Mesodermal cell (in vitro differentiated cells): ENCODE data around the gene RELB.

Experiments used
- H3K27ac ChIP-seq: 2 replicates; pipeline ENCODE4 v1.7.0; 2013; ENCODE audit warnings: mild to moderate bottlenecking, low read depth, low read length, moderate library complexity; ENCODE audit not compliant: severe bottlenecking
- H3K36me3 ChIP-seq: 2 replicates; pipeline ENCODE4 v1.7.1; 2013; ENCODE audit warnings: mild to moderate bottlenecking, low read length, moderate library complexity; ENCODE audit not compliant: control insufficient read depth, insufficient read depth
- H3K4me1 ChIP-seq: one replicate; pipeline ENCODE4 v1.7.1; 2013; ENCODE audit warnings: mild to moderate bottlenecking, low read length; ENCODE audit not compliant: insufficient read depth, control insufficient read depth, poor library complexity, severe bottlenecking
- H3K4me3 ChIP-seq: 2 replicates; pipeline ENCODE4 v1.7.0; 2013; ENCODE audit warnings: low read length, control low read depth, mild to moderate bottlenecking; ENCODE audit not compliant: insufficient read depth, poor library complexity, severe bottlenecking; ENCODE audit errors: extremely low read depth
- H3K9me3 ChIP-seq: 2 replicates; pipeline ENCODE4 v1.7.1; 2013; ENCODE audit warnings: mild to moderate bottlenecking, low read length, moderate library complexity; ENCODE audit not compliant: control insufficient read depth
- WGBS, 2 experiments: methylation state at CpG; one replicate each; pipeline ENCODE4 v1.1.5; 2013; ENCODE audit warnings: missing lambda C conversion rate in 2 of 2; ENCODE audit not compliant: insufficient coverage in 2 of 2; 5-methylcytosine and 5-hydroxymethylcytosine counted together

RELB gene

DNA sequence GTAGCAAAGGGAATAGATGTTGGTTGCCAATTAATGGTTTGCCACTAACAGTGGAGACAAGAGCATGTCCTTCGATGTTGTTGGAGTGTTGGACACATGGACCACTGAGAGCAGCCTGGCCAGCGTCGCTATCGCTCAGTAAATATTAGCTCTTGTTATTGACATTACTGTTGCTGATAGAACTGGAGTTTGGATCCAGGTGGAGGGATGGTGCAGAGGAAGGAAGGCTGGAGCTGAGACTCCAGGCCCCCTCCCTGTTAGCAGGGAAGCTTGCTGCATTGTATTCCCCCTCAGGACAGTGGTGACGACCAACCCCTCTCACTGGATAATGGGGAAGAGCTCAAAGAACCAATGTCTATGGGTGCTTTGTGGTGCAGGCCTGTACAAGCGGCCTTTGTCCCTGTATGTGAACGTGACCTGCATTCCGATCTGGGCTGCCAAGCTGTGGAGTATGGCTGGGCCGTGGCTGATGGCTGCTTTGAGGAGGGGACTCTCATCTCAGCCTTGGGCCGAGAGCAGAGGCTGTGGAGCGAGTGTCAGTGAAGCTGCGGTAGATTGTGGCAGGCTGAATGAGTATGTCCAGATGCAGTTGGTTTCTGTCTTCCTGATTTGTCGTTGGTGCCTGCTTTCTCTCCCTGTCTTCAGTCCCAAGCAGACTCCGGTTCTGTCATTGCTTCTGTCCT lies 44.5 kb downstream of the RELB start:
- Histone ChIP-seq H3K27ac (peak overlapping the region; percentile 29), H3K4me3 (no peak overlapping the region), H3K9me3 (no peaks in the 10 kb centered on the region), H3K4me1 (no peaks in the 10 kb centered on the region), H3K36me3 (peaks cover 79% of the 10 kb centered on the region)
- WGBS, 2 experiments, result 95% methylated on average over 9 to 14 of the region's 14 CpGs

DNA sequence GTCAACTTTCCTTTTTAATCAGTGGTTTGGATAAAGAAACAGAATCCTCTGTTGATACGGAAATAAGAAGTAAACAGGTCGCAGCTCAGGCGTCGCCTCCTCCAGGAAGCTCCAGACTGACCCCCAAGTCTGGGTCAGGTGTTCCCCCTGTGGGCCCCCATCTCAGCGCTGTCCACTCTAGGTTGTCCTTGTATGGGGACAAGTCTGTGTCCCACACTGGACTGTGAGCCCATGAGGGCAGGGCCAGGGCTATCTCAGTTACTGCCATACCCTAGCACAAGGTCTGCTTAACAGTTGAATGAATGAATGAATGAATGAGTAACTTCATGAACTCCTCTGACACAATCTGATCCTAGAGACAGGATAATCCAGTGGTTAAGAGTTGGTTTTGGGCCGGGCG lies 45.1 kb downstream of the RELB start:
- Histone ChIP-seq H3K4me1 (no peaks in the 10 kb centered on the region), H3K36me3 (peaks cover 75% of the 10 kb centered on the region), H3K4me3 (no peak overlapping the region), H3K27ac (no peak overlapping the region), H3K9me3 (no peaks in the 10 kb centered on the region)
- 98 to 99% methylated on average over 6 to 7 of the region's 7 CpGs for WGBS, 2 experiments

DNA sequence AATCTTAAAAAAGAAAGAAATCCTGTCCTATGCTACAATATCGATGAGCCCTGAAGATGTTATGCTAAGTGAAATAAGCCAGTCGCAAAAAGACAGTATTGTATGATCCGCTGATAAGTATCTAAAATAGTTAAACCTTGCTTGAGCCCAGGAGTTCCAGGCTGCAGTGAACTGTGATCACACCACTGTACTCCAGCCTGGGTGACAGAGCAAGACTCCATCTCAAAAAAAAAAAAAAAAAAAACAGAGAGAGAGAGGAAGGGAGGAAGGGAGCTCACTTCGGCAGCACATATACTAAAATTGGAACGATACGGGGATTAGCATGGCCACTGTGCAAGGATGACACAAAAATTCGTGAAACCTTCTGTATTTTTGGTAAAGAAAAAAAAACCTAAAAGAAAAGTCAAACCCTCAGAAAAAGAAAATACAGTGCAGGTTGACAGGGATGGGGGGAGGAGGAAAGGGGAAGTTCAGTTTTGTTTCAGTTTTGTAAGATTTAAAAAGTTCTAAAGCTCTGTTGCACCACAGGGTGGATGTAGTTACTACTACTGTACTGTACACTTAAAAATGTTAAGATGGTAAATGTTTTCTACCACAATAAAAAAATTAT lies 46.0 kb downstream of the RELB start:
- Histone ChIP-seq H3K36me3 (peaks cover 70% of the 10 kb centered on the region), H3K4me3 (no peak overlapping the region), H3K27ac (no peak overlapping the region), H3K9me3 (no peaks in the 10 kb centered on the region), H3K4me1 (no peaks in the 10 kb centered on the region)
- 82 to 89% methylated on average over 3 to 4 of the region's 7 CpGs for WGBS, 2 experiments

DNA sequence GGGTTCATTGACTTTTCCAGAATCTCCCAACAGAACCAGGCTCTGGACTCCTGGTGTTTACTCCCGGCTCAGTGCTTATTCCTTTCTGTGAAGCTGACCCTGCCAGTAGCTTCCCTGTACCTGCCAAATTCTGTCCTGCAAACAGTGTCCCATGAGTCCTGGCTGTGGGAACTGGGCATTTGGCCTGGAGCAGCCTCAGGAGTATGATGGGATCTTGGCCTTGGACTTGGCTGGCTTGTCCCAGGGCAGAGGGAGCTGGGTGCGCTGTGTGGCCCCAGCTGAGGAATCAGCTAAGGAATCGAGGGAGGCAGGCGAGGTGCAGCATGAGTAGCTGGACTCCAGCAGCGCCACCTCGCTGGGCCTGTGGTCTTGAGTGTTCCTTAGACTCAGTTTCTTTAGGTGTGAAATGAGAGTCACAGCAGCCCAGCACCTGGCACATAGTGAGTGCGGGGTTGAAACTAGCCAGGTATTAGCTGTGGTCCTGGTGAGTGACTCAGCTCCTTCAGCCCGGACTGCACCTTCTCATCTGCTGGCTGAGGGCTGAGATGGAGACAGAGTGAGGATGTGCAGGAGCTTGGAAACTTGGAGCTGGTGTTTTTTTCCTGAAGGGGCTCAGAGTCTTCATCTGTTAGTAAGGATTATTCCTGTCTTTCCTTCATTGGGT lies 47.9 kb downstream of the RELB start:
- 97 to 98% methylated on average over 7 to 8 of the region's 8 CpGs for WGBS, 2 experiments

DNA sequence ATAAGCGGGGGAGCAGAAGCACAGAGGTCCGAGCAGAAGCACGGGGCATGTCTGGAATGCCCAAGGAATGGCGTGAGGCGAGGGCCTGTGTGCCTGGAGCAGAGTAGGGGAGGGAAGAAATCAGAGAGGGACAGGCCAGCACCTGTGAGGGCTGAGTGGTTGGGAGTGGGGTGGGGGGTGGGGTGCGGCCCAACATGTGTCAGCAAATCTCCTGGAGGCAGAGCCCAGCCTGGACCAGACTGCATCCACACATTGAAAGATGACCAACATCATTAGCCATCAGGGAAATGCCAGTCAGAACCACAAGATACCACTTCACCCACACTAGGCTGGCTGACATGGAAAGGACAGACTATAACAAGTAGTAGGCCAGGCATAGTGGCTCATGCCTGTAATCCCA lies 48.8 kb downstream of the RELB start:
- Histone ChIP-seq H3K4me1 (no peaks in the 10 kb centered on the region), H3K27ac (no peak overlapping the region), H3K9me3 (no peaks in the 10 kb centered on the region), H3K4me3 (no peak overlapping the region), H3K36me3 (peaks cover 69% of the 10 kb centered on the region)
- WGBS, 2 experiments, result 91 to 98% methylated on average over 5 of the region's 6 CpGs

More for the DNA sequence above, 47.9 kb downstream of the RELB start:
- H3K4me3 ChIP-seq, result no peak overlapping the region
- H3K9me3 ChIP-seq, result no peaks in the 10 kb centered on the region
- no peaks in the 10 kb centered on the region for H3K4me1 ChIP-seq
- H3K36me3 ChIP-seq, result peaks cover 69% of the 10 kb centered on the region
- H3K27ac ChIP-seq, result no peak overlapping the region

DNA sequence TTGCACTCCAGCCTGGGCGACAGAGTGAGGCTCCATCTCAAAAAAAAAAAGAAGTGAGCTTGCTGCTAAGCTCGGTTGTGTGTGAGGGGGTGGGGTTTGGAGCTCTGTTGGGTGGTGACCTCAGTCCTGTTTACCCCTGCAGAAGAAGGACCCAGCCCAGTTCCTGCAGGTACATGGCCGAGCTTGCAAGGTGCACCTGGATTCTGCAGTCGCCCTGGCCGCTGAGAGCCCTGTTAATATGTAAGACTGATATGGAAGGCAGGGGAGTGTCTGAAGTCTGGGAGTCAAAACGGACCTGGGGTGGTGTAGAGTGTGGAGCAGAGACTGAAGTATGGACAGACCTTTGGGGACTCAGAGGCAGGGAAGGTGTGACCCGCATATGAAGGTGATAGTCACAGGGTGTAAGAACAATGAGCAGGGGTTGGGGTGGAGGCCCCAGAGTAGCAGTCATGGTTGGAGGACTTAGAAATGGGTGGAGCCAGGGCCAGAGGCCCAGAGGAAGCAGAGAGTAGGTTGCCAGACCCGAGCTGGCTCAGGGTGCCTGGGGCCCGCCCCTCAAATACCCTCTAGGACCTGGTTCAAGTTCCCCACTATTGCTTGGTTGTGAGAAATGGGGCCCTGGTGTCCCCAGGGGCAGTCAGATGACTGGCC lies 50.8 kb downstream of the RELB start:
- 94 to 95% methylated on average over 8 to 9 of the region's 9 CpGs for WGBS, 2 experiments
- no peak overlapping the region for H3K4me3 ChIP-seq
- no peaks in the 10 kb centered on the region for H3K9me3 ChIP-seq
- H3K27ac ChIP-seq, result no peak overlapping the region
- H3K36me3 ChIP-seq, result peaks cover 66% of the 10 kb centered on the region
- H3K4me1 ChIP-seq, result no peaks in the 10 kb centered on the region

DNA sequence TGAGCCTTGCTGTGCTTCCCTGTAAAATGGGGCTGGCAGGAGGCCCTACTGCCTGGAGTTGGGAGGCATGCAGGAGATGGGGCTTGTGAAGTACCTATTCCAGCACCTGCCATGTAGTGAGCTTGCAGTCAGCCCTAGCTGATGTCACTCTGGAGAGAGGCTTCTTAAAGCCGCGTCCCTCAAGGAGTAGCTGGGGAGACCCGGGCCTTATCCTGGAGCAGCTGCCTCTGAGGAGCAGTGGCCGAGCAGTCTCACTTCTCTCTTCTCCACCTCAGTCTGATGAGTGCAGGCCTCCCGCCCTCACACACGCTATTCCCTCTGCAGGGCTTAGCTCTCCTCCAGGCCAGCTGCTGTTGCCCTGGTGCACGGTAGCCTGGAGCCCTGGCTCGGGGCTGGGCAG lies 55.6 kb downstream of the RELB start:
- Histone ChIP-seq H3K9me3 (no peaks in the 10 kb centered on the region), H3K36me3 (peaks cover 83% of the 10 kb centered on the region), H3K4me3 (no peak overlapping the region), H3K27ac (no peak overlapping the region), H3K4me1 (peaks cover 2% of the 10 kb centered on the region)
- 93 to 94% methylated on average over 8 of the region's 8 CpGs for WGBS, 2 experiments

DNA sequence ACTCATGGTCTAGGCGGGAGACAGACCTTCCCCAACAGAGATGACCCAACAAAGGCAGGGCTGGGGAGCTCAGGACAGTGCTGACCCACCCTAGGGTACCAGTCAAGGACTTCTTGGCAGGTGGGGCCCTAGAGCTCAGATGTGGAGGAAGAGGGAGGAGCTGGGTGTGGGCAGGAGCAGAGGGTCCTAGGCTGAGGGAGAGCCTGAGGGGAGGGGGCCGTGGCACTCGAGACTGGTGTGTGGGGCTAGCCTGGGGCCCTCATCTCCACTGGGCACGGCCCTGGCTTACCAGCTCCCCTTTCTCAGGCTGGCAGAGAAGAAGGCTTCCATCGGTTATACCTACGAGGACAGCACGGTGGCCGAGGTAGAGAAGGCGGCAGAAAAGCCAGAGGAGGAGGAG lies 56.2 kb downstream of the RELB start:
- Histone ChIP-seq H3K9me3 (no peaks in the 10 kb centered on the region), H3K36me3 (peaks cover 84% of the 10 kb centered on the region), H3K4me3 (no peak overlapping the region), H3K4me1 (peaks cover 2% of the 10 kb centered on the region), H3K27ac (no peak overlapping the region)
- WGBS, 2 experiments, result 91 to 93% methylated on average over 5 to 8 of the region's 9 CpGs

DNA sequence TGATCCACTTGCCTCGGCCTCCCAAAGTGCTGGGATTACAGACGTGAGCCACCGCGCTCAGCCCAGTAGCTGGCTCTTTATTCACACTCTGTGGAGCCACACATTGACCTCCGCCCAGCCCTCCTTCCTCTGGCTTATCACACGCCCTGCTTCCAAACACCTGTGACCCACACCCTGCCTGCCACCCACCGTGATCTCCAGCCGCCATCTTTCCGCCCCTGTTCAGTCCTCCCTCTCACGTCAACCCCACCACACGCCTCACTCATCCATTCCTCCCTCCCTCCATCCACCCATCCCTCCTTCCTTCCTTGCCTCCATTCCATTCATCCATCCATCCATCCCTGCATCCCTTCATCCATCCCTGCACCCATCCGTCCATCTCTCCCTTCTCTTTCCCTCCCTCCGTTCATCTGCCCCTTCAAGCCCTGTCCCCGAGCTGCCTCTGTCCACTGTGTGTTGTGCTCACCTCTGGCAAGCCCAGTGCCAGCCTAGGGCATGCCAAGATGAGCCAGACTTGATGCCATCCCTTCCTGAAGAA lies 57.4 kb downstream of the RELB start:
- no peak overlapping the region for H3K27ac ChIP-seq
- H3K4me3 ChIP-seq, result no peak overlapping the region
- H3K9me3 ChIP-seq, result no peaks in the 10 kb centered on the region
- 90 to 92% methylated on average over 13 to 14 of the region's 14 CpGs for WGBS, 2 experiments
- H3K36me3 ChIP-seq, result peaks cover 85% of the 10 kb centered on the region
- H3K4me1 ChIP-seq, result peaks cover 2% of the 10 kb centered on the region

DNA sequence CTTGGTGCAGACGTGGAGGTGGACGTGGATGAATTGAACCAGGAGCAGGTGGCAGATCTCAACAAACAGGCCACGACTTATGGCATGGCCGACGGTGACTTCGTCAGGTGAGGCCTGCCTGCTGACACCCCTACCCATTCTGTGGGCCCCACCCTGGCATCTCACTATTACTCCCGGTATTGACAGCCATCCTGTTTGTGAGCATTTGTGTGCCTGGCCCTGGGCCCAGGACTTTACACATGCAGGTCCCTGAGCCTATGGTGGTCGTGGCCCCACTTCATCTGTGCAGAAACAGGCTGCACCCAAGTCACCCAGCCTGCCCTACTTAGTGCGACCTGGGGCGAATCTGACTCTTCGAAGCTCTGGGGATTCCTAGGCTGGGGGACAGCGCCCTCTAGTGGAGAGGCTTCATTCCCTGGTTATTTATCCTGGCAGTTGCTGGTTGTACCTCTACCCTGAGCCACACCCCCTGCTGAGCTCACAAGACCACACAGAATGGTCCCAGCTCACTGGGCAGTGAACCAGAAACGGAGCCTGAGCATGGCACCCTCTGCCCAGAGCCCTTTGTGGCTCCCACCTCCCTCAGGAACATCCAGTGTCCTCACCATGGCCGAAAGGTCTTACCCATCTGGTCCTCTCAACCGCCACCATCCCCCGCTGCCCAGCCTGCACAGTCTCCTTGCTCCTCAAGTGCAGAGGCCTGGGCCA lies 58.1 kb downstream of the RELB start:
- Histone ChIP-seq H3K4me1 (peaks cover 2% of the 10 kb centered on the region), H3K4me3 (no peak overlapping the region), H3K9me3 (no peaks in the 10 kb centered on the region), H3K27ac (no peak overlapping the region), H3K36me3 (peaks cover 85% of the 10 kb centered on the region)
- WGBS, 2 experiments, result 72 to 77% methylated on average over 15 to 16 of the region's 16 CpGs
